ENCODE data around the gene NFASC.

DNA sequence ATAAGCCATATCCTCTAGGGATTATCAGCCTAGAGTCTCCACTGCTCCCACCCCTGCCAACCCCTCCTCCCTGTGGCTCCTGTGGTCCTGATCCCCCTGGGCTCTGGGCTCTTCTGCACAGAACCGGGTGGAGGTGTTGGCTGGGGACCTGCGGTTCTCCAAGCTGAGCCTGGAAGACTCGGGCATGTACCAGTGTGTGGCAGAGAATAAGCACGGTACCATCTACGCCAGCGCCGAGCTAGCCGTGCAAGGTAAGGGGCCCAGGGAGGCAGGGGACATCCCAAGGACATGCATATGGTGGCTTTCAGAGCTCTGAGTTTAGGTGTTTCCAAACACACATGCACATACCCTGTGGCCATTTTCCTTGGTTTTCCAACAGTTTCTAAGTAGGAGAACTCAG is 191.7 kb downstream of the NFASC start:
- TF ChIP-seq, protein P1, sequence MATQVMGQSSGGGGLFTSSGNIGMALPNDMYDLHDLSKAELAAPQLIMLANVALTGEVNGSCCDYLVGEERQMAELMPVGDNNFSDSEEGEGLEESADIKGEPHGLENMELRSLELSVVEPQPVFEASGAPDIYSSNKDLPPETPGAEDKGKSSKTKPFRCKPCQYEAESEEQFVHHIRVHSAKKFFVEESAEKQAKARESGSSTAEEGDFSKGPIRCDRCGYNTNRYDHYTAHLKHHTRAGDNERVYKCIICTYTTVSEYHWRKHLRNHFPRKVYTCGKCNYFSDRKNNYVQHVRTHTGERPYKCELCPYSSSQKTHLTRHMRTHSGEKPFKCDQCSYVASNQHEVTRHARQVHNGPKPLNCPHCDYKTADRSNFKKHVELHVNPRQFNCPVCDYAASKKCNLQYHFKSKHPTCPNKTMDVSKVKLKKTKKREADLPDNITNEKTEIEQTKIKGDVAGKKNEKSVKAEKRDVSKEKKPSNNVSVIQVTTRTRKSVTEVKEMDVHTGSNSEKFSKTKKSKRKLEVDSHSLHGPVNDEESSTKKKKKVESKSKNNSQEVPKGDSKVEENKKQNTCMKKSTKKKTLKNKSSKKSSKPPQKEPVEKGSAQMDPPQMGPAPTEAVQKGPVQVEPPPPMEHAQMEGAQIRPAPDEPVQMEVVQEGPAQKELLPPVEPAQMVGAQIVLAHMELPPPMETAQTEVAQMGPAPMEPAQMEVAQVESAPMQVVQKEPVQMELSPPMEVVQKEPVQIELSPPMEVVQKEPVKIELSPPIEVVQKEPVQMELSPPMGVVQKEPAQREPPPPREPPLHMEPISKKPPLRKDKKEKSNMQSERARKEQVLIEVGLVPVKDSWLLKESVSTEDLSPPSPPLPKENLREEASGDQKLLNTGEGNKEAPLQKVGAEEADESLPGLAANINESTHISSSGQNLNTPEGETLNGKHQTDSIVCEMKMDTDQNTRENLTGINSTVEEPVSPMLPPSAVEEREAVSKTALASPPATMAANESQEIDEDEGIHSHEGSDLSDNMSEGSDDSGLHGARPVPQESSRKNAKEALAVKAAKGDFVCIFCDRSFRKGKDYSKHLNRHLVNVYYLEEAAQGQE (IDR thresholded peaks at IDR 0.05; ENCODE audit: insufficient read depth in 1 of 2, low read depth in 2 of 2, low read length in 1 of 2) = no peak
- TF ChIP-seq, protein P2, sequence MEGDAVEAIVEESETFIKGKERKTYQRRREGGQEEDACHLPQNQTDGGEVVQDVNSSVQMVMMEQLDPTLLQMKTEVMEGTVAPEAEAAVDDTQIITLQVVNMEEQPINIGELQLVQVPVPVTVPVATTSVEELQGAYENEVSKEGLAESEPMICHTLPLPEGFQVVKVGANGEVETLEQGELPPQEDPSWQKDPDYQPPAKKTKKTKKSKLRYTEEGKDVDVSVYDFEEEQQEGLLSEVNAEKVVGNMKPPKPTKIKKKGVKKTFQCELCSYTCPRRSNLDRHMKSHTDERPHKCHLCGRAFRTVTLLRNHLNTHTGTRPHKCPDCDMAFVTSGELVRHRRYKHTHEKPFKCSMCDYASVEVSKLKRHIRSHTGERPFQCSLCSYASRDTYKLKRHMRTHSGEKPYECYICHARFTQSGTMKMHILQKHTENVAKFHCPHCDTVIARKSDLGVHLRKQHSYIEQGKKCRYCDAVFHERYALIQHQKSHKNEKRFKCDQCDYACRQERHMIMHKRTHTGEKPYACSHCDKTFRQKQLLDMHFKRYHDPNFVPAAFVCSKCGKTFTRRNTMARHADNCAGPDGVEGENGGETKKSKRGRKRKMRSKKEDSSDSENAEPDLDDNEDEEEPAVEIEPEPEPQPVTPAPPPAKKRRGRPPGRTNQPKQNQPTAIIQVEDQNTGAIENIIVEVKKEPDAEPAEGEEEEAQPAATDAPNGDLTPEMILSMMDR (IDR thresholded peaks at IDR 0.05) = no peak
- TF ChIP-seq POLR2AphosphoS5 (IDR thresholded peaks at IDR 0.05; ENCODE audit: low read depth, low read length) = no peak
- no peak for TF ChIP-seq SIN3A (IDR thresholded peaks at IDR 0.05; ENCODE audit: borderline replicate concordance, insufficient read depth, low read depth, low read length)
- TF ChIP-seq TCF7L2 (IDR thresholded peaks at IDR 0.05; ENCODE audit: low read depth, low read length) = no peak
